Measurements from ENCODE around the gene ARL15. TPM values are rescaled to one million over a fixed set of nuclear protein-coding genes. Genes with fewer than 3 reads are reported as not detected.

The ARL15 gene
- total RNA-seq, 1 donor, result 28.1 TPM

GRCh38 chr5:54306893-54307292, 3.5 kb downstream of the ARL15 start:
- TF ChIP-seq CTCF (IDR thresholded peaks at IDR 0.05; ENCODE audit: insufficient read depth, low read depth, low read length), result no peak
- H3K4me3 ChIP-seq (ENCODE audit: low read depth, low read length), result no peak overlapping the region
- no peak for DNase-seq (ENCODE audit: low read depth)

- no peak overlapping the region for H3K4me3 ChIP-seq (ENCODE audit: low read depth, low read length)
- DNase-seq (ENCODE audit: low read depth), result no peak
- TF ChIP-seq CTCF (IDR thresholded peaks at IDR 0.05; ENCODE audit: insufficient read depth, low read depth, low read length), result no peak
Observed at GRCh38 chr5:54305737-54306136, 4.6 kb downstream of the ARL15 start.

- H3K4me3 ChIP-seq (ENCODE audit: low read depth, low read length), result no peak overlapping the region
- DNase-seq (ENCODE audit: low read depth), result no peak
- TF ChIP-seq CTCF (IDR thresholded peaks at IDR 0.05; ENCODE audit: insufficient read depth, low read depth, low read length), result no peak
Observed at GRCh38 chr5:54304040-54304439, 6.3 kb downstream of the ARL15 start.

- no peak for TF ChIP-seq CTCF (IDR thresholded peaks at IDR 0.05; ENCODE audit: insufficient read depth, low read depth, low read length)
- no peak overlapping the region for H3K4me3 ChIP-seq (ENCODE audit: low read depth, low read length)
- peak; percentile 74 for DNase-seq (ENCODE audit: low read depth)
Observed at GRCh38 chr5:54302267-54302687, 8.1 kb downstream of the ARL15 start.

- TF ChIP-seq CTCF (IDR thresholded peaks at IDR 0.05; ENCODE audit: insufficient read depth, low read depth, low read length), result no peak
- no peak overlapping the region for H3K4me3 ChIP-seq (ENCODE audit: low read depth, low read length)
- no peak for DNase-seq (ENCODE audit: low read depth)
Observed at GRCh38 chr5:54301849-54302248, 8.5 kb downstream of the ARL15 start.

GRCh38 chr5:54301220-54301619, 9.2 kb downstream of the ARL15 start:
- H3K4me3 ChIP-seq (ENCODE audit: low read depth, low read length), result no peak overlapping the region
- DNase-seq (ENCODE audit: low read depth), result no peak
- TF ChIP-seq CTCF (IDR thresholded peaks at IDR 0.05; ENCODE audit: insufficient read depth, low read depth, low read length), result no peak

- H3K4me3 ChIP-seq (ENCODE audit: low read depth, low read length), result no peak overlapping the region
- no peak for TF ChIP-seq CTCF (IDR thresholded peaks at IDR 0.05; ENCODE audit: insufficient read depth, low read depth, low read length)
- no peak for DNase-seq (ENCODE audit: low read depth)
Observed at GRCh38 chr5:54298947-54299346, 11.4 kb downstream of the ARL15 start.

Data from fibroblast of villous mesenchyme (primary cell).